Measurements from ENCODE around the gene ADRM1.

Gene ADRM1

DNA sequence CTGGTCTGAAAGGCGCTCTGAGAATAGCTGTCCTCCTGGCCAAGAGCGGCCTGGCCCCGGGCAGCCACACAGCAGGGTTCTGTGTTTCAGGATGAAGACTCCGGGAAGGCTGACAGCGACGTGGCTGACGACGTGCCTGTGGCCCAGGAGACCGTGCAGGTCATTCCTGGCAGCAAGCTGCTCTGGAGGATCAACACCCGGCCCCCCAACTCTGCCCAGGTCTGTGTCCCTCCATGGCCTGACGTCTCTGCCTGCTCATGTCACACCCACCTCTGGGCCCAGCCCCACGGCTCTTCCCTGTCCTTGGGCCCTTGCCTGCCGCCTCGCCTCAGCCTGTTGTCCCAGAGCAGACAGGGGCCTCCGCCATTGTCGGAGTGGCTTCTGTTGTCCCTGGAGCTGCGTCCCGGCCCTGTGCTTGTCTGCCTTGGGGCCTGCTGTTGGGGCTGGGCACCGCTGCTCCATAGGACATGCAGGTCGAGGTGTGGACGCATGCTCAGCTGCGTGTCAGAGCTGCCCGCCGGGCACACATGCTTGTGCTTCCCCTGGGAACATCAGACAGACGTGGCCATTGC is 16.2 kb upstream of the ADRM1 start:
- Mint-ChIP-seq H3K27ac (no peak overlapping the region), H3K4me3 (no peak overlapping the region), H3K9me3 (no peaks in the 10 kb centered on the region), H3K36me3 (ENCODE audit: low read depth) (peaks cover 38% of the 10 kb centered on the region), H3K4me1 (no peaks in the 10 kb centered on the region), H3K27me3 (ENCODE audit: low read depth) (no peaks in the 10 kb centered on the region)
- TF ChIP-seq, protein P1, sequence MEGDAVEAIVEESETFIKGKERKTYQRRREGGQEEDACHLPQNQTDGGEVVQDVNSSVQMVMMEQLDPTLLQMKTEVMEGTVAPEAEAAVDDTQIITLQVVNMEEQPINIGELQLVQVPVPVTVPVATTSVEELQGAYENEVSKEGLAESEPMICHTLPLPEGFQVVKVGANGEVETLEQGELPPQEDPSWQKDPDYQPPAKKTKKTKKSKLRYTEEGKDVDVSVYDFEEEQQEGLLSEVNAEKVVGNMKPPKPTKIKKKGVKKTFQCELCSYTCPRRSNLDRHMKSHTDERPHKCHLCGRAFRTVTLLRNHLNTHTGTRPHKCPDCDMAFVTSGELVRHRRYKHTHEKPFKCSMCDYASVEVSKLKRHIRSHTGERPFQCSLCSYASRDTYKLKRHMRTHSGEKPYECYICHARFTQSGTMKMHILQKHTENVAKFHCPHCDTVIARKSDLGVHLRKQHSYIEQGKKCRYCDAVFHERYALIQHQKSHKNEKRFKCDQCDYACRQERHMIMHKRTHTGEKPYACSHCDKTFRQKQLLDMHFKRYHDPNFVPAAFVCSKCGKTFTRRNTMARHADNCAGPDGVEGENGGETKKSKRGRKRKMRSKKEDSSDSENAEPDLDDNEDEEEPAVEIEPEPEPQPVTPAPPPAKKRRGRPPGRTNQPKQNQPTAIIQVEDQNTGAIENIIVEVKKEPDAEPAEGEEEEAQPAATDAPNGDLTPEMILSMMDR (IDR thresholded peaks at IDR 0.05; ENCODE audit: unreplicated experiment in 3 of 3), result no peak

DNA sequence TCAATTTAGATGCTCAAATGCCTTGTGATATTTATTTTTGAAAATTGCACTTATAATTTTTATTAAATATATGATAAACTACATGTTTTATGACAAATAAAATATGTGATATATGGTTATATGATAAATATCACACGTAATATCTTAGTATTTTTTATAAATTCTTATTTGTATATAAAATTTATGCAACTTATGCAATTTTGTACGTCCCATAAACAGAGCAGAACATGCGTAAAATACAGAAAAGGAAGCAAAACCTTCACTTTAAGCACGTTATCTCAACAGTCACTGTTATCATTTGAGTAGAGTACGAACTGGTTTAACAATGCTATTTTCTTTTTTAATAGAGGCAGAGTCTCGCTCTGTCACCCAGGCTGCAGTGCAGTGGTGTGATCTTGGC is 15.7 kb upstream of the ADRM1 start:
- peaks cover 33% of the 10 kb centered on the region for H3K36me3 Mint-ChIP-seq (ENCODE audit: low read depth)
- TF ChIP-seq, protein P1 (IDR thresholded peaks at IDR 0.05; ENCODE audit: unreplicated experiment in 3 of 3), result no peak
- H3K27me3 Mint-ChIP-seq (ENCODE audit: low read depth), result no peaks in the 10 kb centered on the region
- no peak overlapping the region for H3K4me3 Mint-ChIP-seq
- H3K9me3 Mint-ChIP-seq, result no peaks in the 10 kb centered on the region
- no peak overlapping the region for H3K27ac Mint-ChIP-seq
- H3K4me1 Mint-ChIP-seq, result no peaks in the 10 kb centered on the region

DNA sequence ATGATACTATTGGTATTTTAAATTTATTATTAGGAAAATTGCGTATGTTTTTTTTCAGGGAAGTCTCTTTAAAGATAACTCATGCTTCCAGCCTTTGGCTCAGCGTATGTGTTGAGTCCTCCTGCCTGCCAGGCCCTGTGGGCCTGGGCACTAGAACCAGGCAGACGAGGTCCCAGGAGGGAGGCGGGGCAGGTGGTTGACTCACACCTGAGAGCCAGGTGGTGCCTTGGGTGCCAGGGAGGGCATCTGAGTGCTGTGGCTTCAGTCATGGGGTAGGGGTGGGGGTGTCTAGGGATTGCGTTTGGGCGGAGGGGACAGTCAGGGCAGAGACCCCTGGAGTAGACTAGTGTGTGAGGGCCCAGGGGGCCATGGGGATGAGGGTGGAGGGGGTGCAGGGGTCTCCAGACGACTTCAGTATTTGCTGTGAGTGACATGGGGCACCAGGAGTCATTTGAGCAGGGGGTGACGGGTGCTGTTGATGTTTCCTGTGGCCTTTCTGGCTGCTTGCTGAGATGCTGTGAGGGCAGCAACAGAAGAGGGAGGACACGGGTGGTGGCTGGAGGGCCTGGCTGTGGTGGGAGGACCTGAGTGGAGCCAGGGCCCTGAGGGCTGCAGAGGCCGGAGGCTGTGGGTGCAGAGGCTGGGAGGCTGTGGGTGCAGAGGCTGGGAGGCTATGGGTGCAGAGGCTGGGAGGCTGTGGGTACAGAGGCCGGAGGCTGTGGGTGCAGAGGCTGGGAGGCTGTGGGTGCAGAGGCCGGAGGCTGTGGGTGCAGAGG is 14.8 kb upstream of the ADRM1 start:
- TF ChIP-seq, protein P1 (IDR thresholded peaks at IDR 0.05; ENCODE audit: unreplicated experiment in 3 of 3), result no peak
- Mint-ChIP-seq H3K36me3 (ENCODE audit: low read depth) (peaks cover 35% of the 10 kb centered on the region), H3K4me3 (no peak overlapping the region), H3K4me1 (no peaks in the 10 kb centered on the region), H3K27me3 (ENCODE audit: low read depth) (no peaks in the 10 kb centered on the region), H3K9me3 (no peaks in the 10 kb centered on the region), H3K27ac (no peak overlapping the region)

DNA sequence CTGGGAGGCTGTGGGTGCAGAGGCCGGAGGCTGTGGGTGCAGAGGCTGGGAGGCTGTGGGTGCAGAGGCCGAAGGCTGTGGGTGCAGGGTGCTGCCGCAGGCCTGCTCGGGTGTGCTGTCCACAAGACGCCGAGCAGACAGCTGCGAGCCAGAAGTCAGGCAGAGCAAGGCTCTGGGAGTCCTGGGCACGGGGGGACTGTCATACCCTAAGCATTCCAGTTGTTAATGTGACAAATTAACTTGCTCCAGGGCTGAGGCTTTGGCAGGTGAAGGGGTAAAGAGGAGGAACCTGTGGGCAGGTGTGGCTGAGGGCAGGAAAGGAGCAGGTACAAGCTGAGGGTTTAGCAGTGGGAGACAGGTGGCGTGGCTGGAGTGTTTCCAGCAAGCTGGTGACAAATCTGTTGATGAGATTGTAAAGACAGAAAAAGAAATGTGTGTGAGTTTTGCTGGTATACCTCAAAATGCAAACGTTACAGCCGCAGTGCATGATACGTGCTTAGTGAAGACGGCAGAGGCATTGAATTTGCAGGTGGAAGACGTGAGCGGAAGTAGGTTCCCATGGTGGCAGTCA is 14.2 kb upstream of the ADRM1 start:
- Mint-ChIP-seq H3K9me3 (no peaks in the 10 kb centered on the region), H3K27ac (no peak overlapping the region), H3K36me3 (ENCODE audit: low read depth) (peaks cover 30% of the 10 kb centered on the region), H3K4me3 (no peak overlapping the region), H3K27me3 (ENCODE audit: low read depth) (no peaks in the 10 kb centered on the region), H3K4me1 (no peaks in the 10 kb centered on the region)
- TF ChIP-seq, protein P1 (IDR thresholded peaks at IDR 0.05; ENCODE audit: unreplicated experiment in 3 of 3), result no peak

DNA sequence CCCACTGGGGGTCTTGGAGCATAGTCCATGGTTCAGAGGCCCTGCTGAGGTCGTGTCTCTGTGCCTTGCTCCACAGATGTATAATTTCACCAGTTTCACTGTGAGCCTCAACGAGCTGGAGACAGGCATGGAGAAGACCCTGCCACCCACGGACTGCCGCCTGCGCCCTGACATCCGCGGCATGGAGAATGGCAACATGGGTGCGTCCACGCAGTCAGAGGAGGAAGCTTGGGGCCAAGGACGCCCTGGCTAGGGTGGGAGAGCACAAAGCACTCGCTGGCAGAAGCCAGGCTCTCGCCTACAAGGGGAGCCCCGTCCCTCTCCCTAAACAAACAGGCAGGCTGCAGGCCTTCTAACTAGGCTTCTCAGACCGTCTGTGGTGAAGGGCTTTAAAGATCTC is 13.7 kb upstream of the ADRM1 start:
- H3K27me3 Mint-ChIP-seq (ENCODE audit: low read depth), result no peaks in the 10 kb centered on the region
- H3K36me3 Mint-ChIP-seq (ENCODE audit: low read depth), result peaks cover 31% of the 10 kb centered on the region
- no peaks in the 10 kb centered on the region for H3K4me1 Mint-ChIP-seq
- TF ChIP-seq, protein P1 (IDR thresholded peaks at IDR 0.05; ENCODE audit: unreplicated experiment in 3 of 3), result no peak
- no peak overlapping the region for H3K4me3 Mint-ChIP-seq
- H3K27ac Mint-ChIP-seq, result no peak overlapping the region
- H3K9me3 Mint-ChIP-seq, result no peaks in the 10 kb centered on the region

All from nephron (organoid).